Measurements from ENCODE around the gene DENND2A.

DNA sequence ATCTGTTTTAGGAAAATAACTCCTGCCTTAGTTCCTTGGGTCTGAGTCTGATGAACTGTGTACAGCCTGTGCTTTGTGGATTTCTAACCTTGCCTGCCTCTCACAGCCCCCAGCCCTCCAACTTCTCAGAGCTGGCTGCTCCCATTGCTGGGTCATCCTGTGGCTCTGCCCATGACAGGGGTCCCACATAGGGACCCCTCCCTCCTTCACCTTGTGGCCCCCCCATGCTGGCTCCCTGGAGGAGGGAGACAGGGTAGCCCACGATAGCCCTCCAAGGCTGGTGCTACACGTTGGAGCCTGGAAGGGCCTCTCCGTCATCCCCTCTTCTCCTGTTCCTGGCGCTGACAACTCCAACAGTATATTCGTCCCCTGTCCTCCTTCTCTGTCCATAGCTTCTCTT is 2.8 kb upstream of the DENND2A start:
- TF ChIP-seq CTCF (IDR thresholded peaks at IDR 0.05) (no peak), POLR2A (IDR thresholded peaks at IDR 0.05) (no peak)
